Ramos (cell line): ENCODE data around the gene C19orf85.

Experiments used
- in situ Hi-C: fragments of 300-500 bp; cut with MboI; formaldehyde crosslinking; loops from one replicate; pipeline ENCODE4 v1.14.3; 2022; ENCODE audit warnings: low sequenced_read_pairs; ENCODE audit not compliant: unreplicated experiment

The C19orf85 gene

GRCh38 chr19:55490478-55491432 lies 26.2 kb upstream of the C19orf85 start:
- in situ Hi-C loops = no loop called here

- in situ Hi-C loops = no loop called here
These were observed 25.3 kb upstream of the C19orf85 start for GRCh38 chr19:55489711-55490477.

GRCh38 chr19:55488986-55489710 lies 24.6 kb upstream of the C19orf85 start:
- in situ Hi-C loops = no loop called here

- in situ Hi-C loops = no loop called here
These were observed 23.6 kb upstream of the C19orf85 start, which contains the start of gene SSC5D for GRCh38 chr19:55487924-55488687. SSC5D (plus strand) TSS chr19:55488436; CDS start chr19:55488590, 154 bp downstream.

- in situ Hi-C loops = no loop called here
These were observed 22.7 kb upstream of the C19orf85 start for GRCh38 chr19:55486971-55487923.

- in situ Hi-C loops = no loop called here
These were observed 21.8 kb upstream of the C19orf85 start for GRCh38 chr19:55486043-55486970.

GRCh38 chr19:55485439-55486011 lies 21.0 kb upstream of the C19orf85 start:
- in situ Hi-C loops = no loop called here

- in situ Hi-C loops = no loop called here
These were observed 20.3 kb upstream of the C19orf85 start, which contains the start of gene NAT14 for GRCh38 chr19:55484593-55485438. NAT14 (plus strand) TSS chr19:55485188; CDS start chr19:55485709, 521 bp downstream.

GRCh38 chr19:55483706-55484592 lies 19.4 kb upstream of the C19orf85 start:
- in situ Hi-C loops = no loop called here

- in situ Hi-C loops = no loop called here
These were observed 18.6 kb upstream of the C19orf85 start for GRCh38 chr19:55482967-55483705.

- in situ Hi-C loops = no loop called here
These were observed 17.8 kb upstream of the C19orf85 start for GRCh38 chr19:55482156-55482961.

GRCh38 chr19:55481794-55482155 lies 17.2 kb upstream of the C19orf85 start:
- in situ Hi-C loops = no loop called here

- in situ Hi-C loops = no loop called here
These were observed 16.7 kb upstream of the C19orf85 start for GRCh38 chr19:55481148-55481793.
